HepG2 (cell line): Measurements from ENCODE around the gene PRR23A. TPM values are rescaled to one million over a fixed set of nuclear protein-coding genes. Genes with fewer than 3 reads are reported as not detected.
A peak's percentile ranks its signal among the peaks of the same experiment; 100 is the strongest.

ENCODE experiments used
- ATAC-seq: fragments of 200-7000 bp; cut with Tn5 transposase; 3 replicates; pipeline ENCODE4 v1.9.1; 2020; ENCODE audit warnings: mild to moderate bottlenecking, moderate library complexity
- BruUV-seq: library from RNA; stranded (reverse); fragments of 400-500 nt; replicated peaks from 2 replicates; lab custom pipeline; 2021; lab: Mats Ljungman, UMichigan
- CTCF ChIA-PET: fragments of 300-600 bp; formaldehyde crosslinking; extraction: SDS; loops from one replicate; lab custom pipeline; 2021; ENCODE audit warnings: low total read pairs, inconsistent platforms, low intra/inter-chr PET ratio; lab: Yijun Ruan, JAX
- POLR2A ChIA-PET: fragments of 350-600 bp; sonication (Branson Sonifier 250); formaldehyde crosslinking; loops from one replicate; lab custom pipeline; 2020; ENCODE audit warnings: antibody characterized with exemption, inconsistent platforms; lab: Yijun Ruan, JAX
- DNase-seq: peaks from one replicate; pipeline ENCODE4 v3.0.0-alpha.2; 2015; ENCODE audit warnings: low spot score
- FAIRE-seq: peaks from 3 replicates; lab custom pipeline; 2011; peaks lifted over from hg19 to GRCh38; lab: Jason Lieb, UNC
- H2AFZ ChIP-seq: one replicate; pipeline ENCODE4 v1.6.1; 2011; ENCODE audit warnings: low read length, inconsistent platforms
- H3K27ac ChIP-seq: fragments of 300-600 bp; 3 replicates; pipeline ENCODE4 v1.8.0; 2011; ENCODE audit warnings: mixed run types, mild to moderate bottlenecking, mixed read lengths, low read length, inconsistent platforms; ENCODE audit not compliant: insufficient read depth; ENCODE audit errors: extremely low read length
- H3K27me3 ChIP-seq, 2 experiments: fragments of 200-600 bp in 1 of 2; 2 replicates in 1 of 2; 3 replicates in 1 of 2; pipeline versions ENCODE4 v1.6.0 to v1.8.0; 2011; ENCODE audit warnings: low read length in 2 of 2, mild to moderate bottlenecking in 2 of 2, moderate library complexity in 2 of 2, inconsistent platforms in 1 of 2; ENCODE audit not compliant: insufficient read depth in 2 of 2, control insufficient read depth in 1 of 2
- H3K36me3 ChIP-seq, 2 experiments: fragments of 200-600 bp in 1 of 2; replicated peaks in 1 of 2; 2 replicates in 1 of 2; 3 replicates in 1 of 2; pipeline versions ENCODE4 v1.5.1 to v1.8.0; 2011; ENCODE audit warnings: low read length in 2 of 2, inconsistent platforms in 1 of 2; ENCODE audit not compliant: insufficient read depth in 2 of 2, control insufficient read depth in 1 of 2
- H3K4me1 ChIP-seq: 2 replicates; pipeline ENCODE4 v1.5.1; 2012; ENCODE audit warnings: low read length, inconsistent platforms; ENCODE audit not compliant: insufficient read depth
- H3K4me2 ChIP-seq: 2 replicates; pipeline ENCODE4 v1.6.0; 2011; ENCODE audit warnings: low read depth, low read length, inconsistent platforms
- H3K4me3 ChIP-seq, 3 experiments: fragments of 200-600 bp in 1 of 3; sonication (generic), shearing (Covaris generic) in 1 of 3; replicated peaks in 1 of 3; 2 replicates each; pipeline ENCODE4 v1.5.1; 2011 to 2016; ENCODE audit warnings: low read length in 3 of 3, inconsistent platforms in 2 of 3, low read depth in 2 of 3, mild to moderate bottlenecking in 2 of 3, control low read depth in 1 of 3, mixed read lengths in 1 of 3; ENCODE audit not compliant: insufficient read depth in 1 of 3
- H3K79me2 ChIP-seq: one replicate; pipeline ENCODE4 v1.6.1; 2011; ENCODE audit warnings: low read length, inconsistent platforms; ENCODE audit not compliant: insufficient read depth
- H3K9ac ChIP-seq: 2 replicates; pipeline ENCODE4 v1.6.0; 2011; ENCODE audit warnings: mild to moderate bottlenecking, low read depth, low read length, inconsistent platforms; ENCODE audit not compliant: insufficient read depth
- H3K9me3 ChIP-seq: 2 replicates; pipeline ENCODE4 v1.5.1; 2012; ENCODE audit warnings: mild to moderate bottlenecking, low read length
- H4K20me1 ChIP-seq: 2 replicates; pipeline ENCODE4 v1.6.0; 2011; ENCODE audit warnings: inconsistent platforms, mild to moderate bottlenecking, low read length, moderate library complexity; ENCODE audit not compliant: insufficient read depth
- HES4 ChIP-seq: sonication (generic); formaldehyde crosslinking; IDR thresholded peaks from 2 replicates; pipeline ENCODE4 v1.9.0; 2021; ENCODE audit warnings: mild to moderate bottlenecking, missing genetic modification reagents, borderline replicate concordance
- JUNB ChIP-seq: sonication (generic); formaldehyde crosslinking; IDR thresholded peaks from 2 replicates; pipeline ENCODE4 v1.8.0; 2022; ENCODE audit warnings: missing genetic modification reagents, mild to moderate bottlenecking, borderline replicate concordance
- MAFK ChIP-seq, 2 experiments: IDR thresholded peaks in 1 of 2; conservative IDR thresholded peaks in 1 of 2; 2 replicates each; pipeline ENCODE4 v1.6.1; 2011; ENCODE audit warnings: improper control_type of control experiment in 2 of 2, low read length in 2 of 2
- MEF2D ChIP-seq: sonication (generic); formaldehyde crosslinking; IDR thresholded peaks from 2 replicates; pipeline ENCODE4 v1.5.1; 2020; ENCODE audit warnings: mild to moderate bottlenecking, missing genetic modification reagents
- REPIN1 ChIP-seq: sonication (generic); formaldehyde crosslinking; IDR thresholded peaks from 2 replicates; pipeline ENCODE4 v1.8.0; 2022; ENCODE audit warnings: missing genetic modification reagents, low read depth, mild to moderate bottlenecking, borderline replicate concordance
- RNF2 ChIP-seq: fragments of 450-650 bp; conservative IDR thresholded peaks from 2 replicates; pipeline ENCODE4 v1.6.1; 2016; ENCODE audit warnings: low read depth
- RXRA ChIP-seq: sonication (generic); formaldehyde crosslinking; IDR thresholded peaks from 2 replicates; pipeline ENCODE4 v1.5.1; 2020; ENCODE audit warnings: missing genetic modification reagents
- YEATS2 ChIP-seq: sonication (generic); formaldehyde crosslinking; IDR thresholded peaks from 2 replicates; pipeline ENCODE4 v1.4.0; 2020; ENCODE audit warnings: missing genetic modification reagents, borderline replicate concordance
- ZNF143 ChIP-seq: sonication (generic); formaldehyde crosslinking; IDR thresholded peaks from 2 replicates; pipeline ENCODE4 v1.4.0; 2020; ENCODE audit warnings: missing genetic modification reagents
- ZNF253 ChIP-seq: sonication (generic); formaldehyde crosslinking; IDR thresholded peaks from 2 replicates; pipeline ENCODE4 v1.8.0; 2022; ENCODE audit warnings: mild to moderate bottlenecking, missing genetic modification reagents, borderline replicate concordance
- ZNF570 ChIP-seq: sonication (generic); formaldehyde crosslinking; IDR thresholded peaks from 2 replicates; pipeline ENCODE4 v1.4.0; 2020; ENCODE audit warnings: mild to moderate bottlenecking, missing genetic modification reagents, borderline replicate concordance
- ZNF780A ChIP-seq: sonication (generic); formaldehyde crosslinking; IDR thresholded peaks from 2 replicates; pipeline ENCODE4 v1.8.0; 2022; ENCODE audit warnings: mild to moderate bottlenecking, missing genetic modification reagents, moderate library complexity
- WGBS: methylation state at CpG from one replicate; pipeline ENCODE4 v1.1.6; 2017; ENCODE audit warnings: low lambda C conversion rate; 5-methylcytosine and 5-hydroxymethylcytosine counted together
- in situ Hi-C: cut with HindIII; loops from 2 replicates; pipeline ENCODE4 v1.10.0; 2017; ENCODE audit warnings: low pct_unique_long_range_greater_than_20kb; ENCODE audit not compliant: extremely low pct_ligation_motif_present
- intact Hi-C: fragments of 100-400 bp; cut with micrococcal nuclease; formaldehyde crosslinking; loops from one replicate; pipeline ENCODE4 v1.10.0; 2022; ENCODE audit not compliant: unreplicated experiment
- polyA plus RNA-seq, 8 experiments: library from polyadenylated mRNA; depleted of rRNA in 3 of 8; stranded (reverse) in 7 of 8; unstranded in 1 of 8; fragments of >200 nt; fragmentation: Illumina TruSeq in 4 of 8; extraction: Trizol in 4 of 8; gene quantifications; 2 replicates each; pipeline versions ENCODE4 v1.2.1 to v1.2.3, GENCODE V29; 2011 to 2016; ENCODE audit warnings: low read depth in 4 of 8, missing spikeins in 1 of 8, mixed read lengths in 1 of 8; ENCODE audit not compliant: insufficient read depth in 1 of 8
- total RNA-seq, 5 experiments: library from RNA; depleted of rRNA; stranded (reverse); fragments of >200 nt; fragmentation: Illumina TruSeq; extraction: Trizol; gene quantifications; 2 replicates each; pipeline ENCODE4 v1.2.3, GENCODE V29; 2016; ENCODE audit warnings: low read depth in 1 of 5
- TF ChIP-seq, protein P1 (sequence below), 2 experiments: IDR thresholded peaks; 2 replicates each; pipeline ENCODE4 v1.6.1; 2011 to 2012; ENCODE audit warnings: low read length in 2 of 2, borderline replicate concordance in 1 of 2, low read depth in 1 of 2, mild to moderate bottlenecking in 1 of 2, moderate library complexity in 1 of 2

Gene PRR23A
- total and polyA plus RNA-seq, 2 of the 13 experiments (the other 11 are each of a cell fraction or from before 2014, with no cell fraction given): not detected

GRCh38 chr3:139016430-139017048 is 10.5 kb upstream of the PRR23A start (continued):
- TF ChIP-seq RNF2 (no peak), RXRA (CRISPR knock-in tag) (no peak), MAFK (conservative IDR thresholded peaks at IDR 0.05 in 1 of 2, IDR thresholded peaks at IDR 0.05 in 1 of 2; ENCODE audit: low read length in 2 of 2) (peak; percentile 24 to 37; a peak in 2 of 4 replicates), JUNB (CRISPR knock-in tag) (no peak), REPIN1 (CRISPR knock-in tag) (no peak), HES4 (CRISPR knock-in tag) (no peak), ZNF570 (CRISPR knock-in tag) (no peak), ZNF253 (CRISPR knock-in tag) (no peak), YEATS2 (CRISPR knock-in tag) (no peak)

- no peaks in the 10 kb centered on the region for H3K79me2 ChIP-seq
- FAIRE-seq (no peak), DNase-seq (no peak), ATAC-seq (no peak)
- no peak overlapping the region for H2AFZ ChIP-seq
- BruUV-seq: no TSS peak
- POLR2A ChIA-PET: no interaction called here
- 77% methylated on average over 36 of the region's 45 CpGs for WGBS
- intact Hi-C loops: no loop called here
- H3K27me3 ChIP-seq: no peaks in the 10 kb centered on the region
- no peaks in the 10 kb centered on the region for H3K9me3 ChIP-seq
- H3K4me1 ChIP-seq: no peaks in the 10 kb centered on the region
- H3K27ac ChIP-seq: no peak overlapping the region
- no peak for TF ChIP-seq ZNF143 (CRISPR knock-in tag)
- no peak for TF ChIP-seq MEF2D
- no peak for TF ChIP-seq ZNF780A (CRISPR knock-in tag)
- TF ChIP-seq, protein P1, sequence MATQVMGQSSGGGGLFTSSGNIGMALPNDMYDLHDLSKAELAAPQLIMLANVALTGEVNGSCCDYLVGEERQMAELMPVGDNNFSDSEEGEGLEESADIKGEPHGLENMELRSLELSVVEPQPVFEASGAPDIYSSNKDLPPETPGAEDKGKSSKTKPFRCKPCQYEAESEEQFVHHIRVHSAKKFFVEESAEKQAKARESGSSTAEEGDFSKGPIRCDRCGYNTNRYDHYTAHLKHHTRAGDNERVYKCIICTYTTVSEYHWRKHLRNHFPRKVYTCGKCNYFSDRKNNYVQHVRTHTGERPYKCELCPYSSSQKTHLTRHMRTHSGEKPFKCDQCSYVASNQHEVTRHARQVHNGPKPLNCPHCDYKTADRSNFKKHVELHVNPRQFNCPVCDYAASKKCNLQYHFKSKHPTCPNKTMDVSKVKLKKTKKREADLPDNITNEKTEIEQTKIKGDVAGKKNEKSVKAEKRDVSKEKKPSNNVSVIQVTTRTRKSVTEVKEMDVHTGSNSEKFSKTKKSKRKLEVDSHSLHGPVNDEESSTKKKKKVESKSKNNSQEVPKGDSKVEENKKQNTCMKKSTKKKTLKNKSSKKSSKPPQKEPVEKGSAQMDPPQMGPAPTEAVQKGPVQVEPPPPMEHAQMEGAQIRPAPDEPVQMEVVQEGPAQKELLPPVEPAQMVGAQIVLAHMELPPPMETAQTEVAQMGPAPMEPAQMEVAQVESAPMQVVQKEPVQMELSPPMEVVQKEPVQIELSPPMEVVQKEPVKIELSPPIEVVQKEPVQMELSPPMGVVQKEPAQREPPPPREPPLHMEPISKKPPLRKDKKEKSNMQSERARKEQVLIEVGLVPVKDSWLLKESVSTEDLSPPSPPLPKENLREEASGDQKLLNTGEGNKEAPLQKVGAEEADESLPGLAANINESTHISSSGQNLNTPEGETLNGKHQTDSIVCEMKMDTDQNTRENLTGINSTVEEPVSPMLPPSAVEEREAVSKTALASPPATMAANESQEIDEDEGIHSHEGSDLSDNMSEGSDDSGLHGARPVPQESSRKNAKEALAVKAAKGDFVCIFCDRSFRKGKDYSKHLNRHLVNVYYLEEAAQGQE (IDR thresholded peaks at IDR 0.05; ENCODE audit: borderline replicate concordance in 1 of 2, low read depth in 1 of 2, low read length in 2 of 2): no peak
- in situ Hi-C loops: no loop called here
- no peak overlapping the region for H3K9ac ChIP-seq
- CTCF ChIA-PET: no interaction called here
- H4K20me1 ChIP-seq: no peaks in the 10 kb centered on the region
- no peak overlapping the region for H3K4me2 ChIP-seq
- H3K36me3 ChIP-seq: no peaks in the 10 kb centered on the region
- H3K4me3 ChIP-seq: no peak overlapping the region
Observed at GRCh38 chr3:139005356-139005993, 593 bp downstream of the PRR23A start.
